ENCODE data around the gene CD3E.
"Not testable (repeated sequence)": the region's sequence is repeated elsewhere in the genome, so short reads cannot be mapped to it uniquely, and the experiment has no call there.

The CD3E gene

DNA sequence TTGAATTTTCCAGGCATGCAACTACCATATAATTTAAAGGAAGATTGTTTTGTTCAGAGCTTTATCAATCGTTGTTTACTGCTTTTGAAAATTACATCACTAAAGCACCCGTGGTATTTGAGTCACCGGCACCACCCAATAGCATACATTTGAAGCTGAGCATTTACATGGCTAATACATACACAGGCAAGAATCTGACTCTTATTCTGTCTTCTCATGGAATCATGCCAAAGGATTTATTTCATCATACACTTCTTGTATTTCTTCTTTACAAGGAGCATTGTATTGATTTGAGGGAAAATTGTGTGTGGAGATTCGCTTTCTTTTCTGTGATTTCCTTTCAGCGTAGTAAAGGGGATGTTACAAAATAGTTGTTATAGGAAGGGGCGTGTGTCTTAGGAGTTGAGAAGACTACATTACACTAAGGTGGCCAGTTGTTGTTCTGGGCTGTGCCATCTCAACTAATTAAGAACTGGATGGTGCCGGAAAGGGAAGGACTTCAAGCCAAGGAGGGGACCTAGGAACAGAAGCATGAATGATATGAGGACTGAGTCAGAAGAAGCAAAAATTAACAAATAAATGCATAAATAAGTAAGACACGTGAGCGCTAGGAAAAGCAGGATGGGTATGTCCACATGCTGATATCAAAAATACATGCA is 12.9 kb upstream of the CD3E start:
- DNase-seq = no peak

DNA sequence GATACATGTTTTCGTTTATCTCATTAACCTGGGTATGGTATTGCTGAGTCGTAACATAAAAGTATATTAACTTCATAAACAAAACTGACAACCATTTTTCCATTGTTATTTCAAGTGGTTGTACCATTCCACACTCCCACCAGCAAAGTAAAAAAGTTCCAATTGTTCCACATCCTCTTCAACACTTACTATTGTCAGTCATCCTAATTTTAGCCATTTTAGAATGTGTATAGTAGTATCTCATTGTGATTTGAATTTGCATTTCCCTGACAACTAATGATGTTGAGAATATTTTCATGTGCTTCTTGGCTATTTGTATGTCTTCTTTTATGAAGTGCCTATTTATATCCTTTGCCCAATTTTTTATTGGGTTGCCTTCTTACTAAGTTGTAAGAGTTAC is 10.5 kb upstream of the CD3E start:
- DNase-seq = no peak

DNA sequence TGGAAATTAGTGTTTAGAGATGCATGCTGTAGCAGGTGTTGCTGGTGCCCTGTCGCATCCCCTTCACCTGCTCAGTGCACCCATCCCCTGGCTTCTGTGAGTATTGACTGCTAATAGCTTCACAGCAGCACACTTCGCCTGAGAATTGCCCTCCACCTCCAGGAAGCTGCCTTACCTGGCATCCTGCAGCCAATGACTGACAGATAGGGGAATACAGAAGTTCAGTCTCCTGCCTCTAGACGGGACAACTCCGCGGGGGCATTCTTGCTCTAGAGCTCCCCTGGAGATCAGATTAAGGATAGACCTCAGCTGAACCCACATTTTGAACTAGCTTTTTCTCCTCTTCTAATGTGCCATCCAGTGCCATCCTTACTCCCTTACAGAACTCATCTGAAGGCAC is 9.3 kb upstream of the CD3E start:
- DNase-seq = no peak

DNA sequence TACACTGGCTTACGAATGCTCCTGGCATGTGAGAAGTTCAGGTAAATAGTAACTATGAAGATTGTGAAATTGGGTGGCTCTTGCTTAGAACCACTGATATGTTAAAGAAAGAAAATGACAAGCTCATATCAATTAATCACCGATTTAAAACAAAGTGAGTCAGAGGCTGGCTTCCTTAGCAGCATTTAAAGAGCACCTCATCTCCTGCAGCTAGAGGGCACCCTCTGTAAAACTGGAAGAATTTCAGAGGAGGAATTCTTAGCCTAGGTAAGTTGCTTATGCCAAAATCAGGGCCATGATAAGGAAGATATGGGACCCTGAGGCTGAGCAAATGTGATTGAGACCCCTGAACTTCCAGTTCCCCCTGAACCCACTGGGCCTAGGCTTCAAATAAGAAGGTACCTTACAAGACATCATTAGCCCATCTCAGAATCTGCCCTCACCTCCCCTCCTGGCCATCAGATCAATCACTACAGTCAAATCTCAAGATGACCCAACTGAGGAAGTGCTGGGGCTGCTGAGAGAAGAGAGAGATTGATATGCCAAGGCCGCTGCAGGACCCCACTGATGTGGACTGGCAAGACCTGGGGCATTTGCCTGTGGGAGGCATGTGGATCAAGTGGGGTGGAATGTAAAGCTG is 8.6 kb upstream of the CD3E start:
- no peak for DNase-seq

DNA sequence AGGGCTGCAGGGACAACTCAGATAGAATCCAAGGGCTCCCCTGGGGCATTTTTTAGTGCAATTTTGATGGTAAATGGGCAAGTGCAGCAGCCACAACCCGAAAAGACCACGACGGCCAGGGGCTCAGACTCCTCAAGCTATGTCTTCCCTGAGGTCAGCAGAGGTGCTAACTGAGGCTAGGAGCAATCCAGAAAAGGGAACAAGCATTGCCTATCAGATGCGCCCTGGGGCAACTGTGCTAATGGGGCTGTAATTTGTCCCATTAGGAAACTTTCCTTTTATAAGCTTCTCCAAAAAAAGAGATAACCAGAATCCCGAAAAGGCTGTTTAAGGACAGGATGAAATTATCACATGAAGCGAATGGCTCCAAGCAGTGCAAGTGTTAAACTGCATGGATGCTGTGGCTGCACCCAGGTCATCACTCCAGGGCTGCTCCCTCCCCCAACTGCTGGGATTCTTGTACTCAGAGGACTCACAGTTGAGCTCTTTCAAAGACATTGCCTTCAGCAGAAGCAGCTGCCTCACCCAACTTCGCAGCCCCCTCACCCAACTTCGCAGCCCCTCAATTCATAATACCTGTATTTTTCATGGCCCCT is 2.8 kb upstream of the CD3E start:
- DNase-seq = no peak

DNA sequence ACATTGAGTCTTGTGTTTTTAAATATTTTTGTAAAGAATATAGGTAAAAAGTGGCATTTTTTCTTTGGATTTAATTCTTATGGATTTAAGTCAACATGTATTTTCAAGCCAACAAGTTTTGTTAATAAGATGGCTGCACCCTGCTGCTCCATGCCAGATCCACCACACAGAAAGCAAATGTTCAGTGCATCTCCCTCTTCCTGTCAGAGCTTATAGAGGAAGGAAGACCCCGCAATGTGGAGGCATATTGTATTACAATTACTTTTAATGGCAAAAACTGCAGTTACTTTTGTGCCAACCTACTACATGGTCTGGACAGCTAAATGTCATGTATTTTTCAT is 333 bp upstream of the CD3E start:
- no peak for DNase-seq

DNA sequence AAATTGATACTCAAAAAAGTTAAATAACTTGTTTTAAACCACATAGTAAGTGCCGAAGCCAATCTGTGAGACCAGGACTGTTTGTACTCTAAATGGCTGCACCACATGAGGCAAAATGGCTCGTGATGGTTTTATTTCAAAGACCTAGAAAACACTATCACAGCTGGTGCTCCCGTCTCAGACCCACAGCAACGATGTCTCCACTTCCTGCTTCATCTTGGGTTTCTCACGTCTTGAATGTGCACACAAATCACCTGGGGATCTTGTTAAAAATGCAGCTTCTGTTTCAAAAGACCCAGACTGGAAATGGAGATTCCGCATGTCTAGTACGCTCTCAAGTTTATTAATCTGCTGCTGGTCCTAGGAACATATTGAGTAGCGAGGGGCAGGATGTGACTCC is 1.2 kb downstream of the CD3E start:
- DNase-seq = no peak

DNA sequence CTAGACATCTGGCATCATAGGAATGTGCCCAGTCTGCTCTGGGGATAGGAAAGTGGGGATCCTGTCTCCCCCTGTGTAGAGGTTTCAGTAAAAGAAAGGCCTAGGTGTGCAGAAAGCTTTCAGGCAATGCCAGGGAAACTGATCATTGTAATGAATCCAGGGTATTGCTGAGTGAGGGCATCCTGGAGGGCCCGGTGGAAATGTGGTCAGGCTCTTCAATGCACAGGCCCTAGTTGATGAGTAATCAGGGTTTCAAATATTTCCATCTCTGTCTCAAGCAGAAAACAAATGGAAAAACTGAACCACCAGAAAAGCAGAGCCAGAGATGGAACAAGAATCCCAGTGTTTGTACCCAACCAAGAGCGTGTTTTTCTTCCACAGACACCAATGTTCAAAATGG is 2.0 kb downstream of the CD3E start:
- DNase-seq = no peak

DNA sequence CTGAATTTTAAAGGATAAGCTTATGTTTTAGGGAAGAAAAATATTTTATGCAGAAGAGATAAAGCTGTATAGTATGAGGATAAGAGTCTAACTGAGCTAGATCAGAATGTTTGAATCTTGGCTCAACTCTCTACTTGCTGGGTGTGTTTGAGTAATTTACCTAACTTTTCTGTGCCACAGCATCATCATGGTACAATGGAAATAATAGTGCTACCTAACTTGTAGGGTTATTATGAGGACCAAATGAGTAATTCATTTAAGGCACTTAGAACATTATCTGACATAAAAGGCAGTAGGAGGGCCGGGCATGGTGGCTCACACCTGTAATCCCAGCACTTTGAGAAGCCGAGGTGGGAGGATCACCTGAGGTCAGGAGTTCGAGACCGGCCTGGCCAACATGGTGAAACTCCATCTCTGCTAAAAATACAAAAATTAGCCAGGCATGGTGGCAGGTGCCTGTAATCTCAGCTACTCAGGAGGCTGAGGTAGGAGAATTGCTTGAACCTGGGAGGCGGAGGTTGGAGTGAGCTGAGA is 4.5 kb downstream of the CD3E start:
- not testable (repeated sequence) for DNase-seq

DNA sequence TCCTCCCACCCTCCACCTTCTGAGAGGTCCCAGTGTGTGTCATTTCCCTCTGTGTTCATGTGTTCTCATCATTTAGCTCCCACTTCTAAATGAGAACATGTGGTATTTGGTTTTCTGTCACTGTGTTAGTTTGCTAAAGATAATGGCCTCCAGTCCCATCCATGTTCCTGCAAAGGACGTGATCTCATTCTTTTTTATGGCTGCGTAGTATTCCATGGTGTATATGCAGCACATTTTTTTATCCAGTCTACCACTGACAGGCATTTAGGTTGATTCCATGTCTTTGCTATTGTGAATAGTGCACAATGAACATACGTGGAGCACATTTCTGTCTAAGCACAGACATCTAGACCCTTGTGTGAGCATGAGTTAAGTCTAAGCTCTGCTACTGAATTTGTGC is 5.7 kb downstream of the CD3E start:
- DNase-seq = no peak

DNA sequence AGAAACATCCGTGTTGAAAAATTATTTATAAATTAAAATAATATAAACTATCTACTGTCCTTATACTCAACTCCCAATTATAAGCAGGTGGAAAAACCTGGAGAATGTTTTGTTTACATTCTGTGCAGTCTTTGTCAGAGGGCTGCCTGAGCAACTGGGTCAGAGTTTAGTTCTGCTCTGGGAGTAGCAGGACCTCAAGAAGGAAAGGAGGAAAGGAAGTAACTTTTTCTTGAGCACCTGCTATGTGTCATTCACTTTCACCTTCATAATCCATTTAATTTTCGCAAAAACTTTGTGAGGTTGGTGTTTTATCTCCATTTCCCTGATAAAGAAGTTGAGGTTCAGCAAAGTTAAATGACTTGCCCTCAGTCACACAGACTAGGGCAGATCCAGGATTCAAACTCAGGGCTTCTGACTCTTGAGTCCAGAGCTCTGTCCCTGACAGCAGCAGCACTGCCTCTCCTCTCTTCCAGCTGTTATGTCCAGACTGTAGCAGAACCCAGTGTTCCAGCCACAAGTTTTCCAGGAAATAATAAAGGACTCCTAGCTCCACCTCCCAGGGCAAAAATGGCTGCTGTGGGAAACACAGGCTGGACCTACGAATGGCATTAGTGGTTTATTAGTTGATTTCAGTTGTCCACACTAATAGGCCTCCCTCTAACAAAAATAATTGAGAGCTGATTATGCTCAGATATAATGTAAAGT is 6.4 kb downstream of the CD3E start:
- DNase-seq = no peak

DNA sequence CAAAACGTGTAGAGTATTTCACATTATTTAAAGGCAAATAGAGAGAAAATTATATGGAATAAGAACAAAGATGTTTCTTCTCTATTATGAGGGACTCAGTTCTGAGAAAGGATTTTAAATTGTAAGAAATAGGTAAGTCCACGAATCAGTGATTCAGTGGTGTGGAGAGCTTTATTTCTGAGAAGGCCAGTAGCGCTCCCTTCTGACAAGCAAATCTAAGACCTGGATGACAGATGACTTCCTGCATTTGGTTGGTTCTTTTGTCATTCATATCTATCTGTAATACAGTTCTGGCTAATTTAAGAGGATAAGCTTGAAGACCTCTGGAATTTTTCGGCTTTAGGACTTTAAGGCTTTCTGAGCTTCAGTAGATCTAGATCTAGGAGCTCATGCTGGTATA is 7.0 kb downstream of the CD3E start:
- no peak for DNase-seq

DNA sequence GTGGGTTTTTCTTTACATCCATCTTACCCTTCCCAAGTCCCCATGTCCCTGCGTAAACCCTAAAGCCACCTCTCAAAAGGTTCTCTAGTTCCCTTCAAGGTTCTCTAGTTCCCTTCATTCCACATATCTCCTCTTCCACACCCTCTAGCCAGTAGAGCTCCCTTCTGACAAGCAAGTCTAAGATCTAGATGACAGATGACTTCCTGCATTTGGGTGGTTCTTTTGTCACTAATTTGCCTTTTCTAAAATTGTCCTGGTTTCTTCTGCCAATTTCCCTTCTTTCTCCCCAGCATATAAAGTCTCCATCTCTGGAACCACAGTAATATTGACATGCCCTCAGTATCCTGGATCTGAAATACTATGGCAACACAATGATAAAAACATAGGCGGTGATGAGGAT is 7.8 kb downstream of the CD3E start:
- DNase-seq = no peak

DNA sequence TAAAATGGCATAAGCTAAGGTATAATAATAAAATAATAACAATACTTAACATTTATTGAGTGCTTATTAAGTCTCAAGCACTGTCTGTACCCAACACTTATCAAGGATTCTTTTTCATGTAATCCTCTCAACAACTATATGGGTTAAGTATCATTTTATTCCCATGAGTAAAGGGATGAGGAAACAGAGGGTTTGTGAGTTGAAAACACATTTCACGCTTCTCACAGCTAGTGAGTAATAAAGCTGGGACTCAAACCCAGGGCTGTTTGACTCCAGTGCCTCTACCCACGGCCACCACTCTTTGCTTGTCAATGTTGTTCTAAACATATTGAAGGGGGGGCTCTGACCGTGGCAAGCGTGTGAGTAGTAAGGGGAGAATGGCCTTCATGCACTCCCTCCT is 8.7 kb downstream of the CD3E start:
- no peak for DNase-seq

DNA sequence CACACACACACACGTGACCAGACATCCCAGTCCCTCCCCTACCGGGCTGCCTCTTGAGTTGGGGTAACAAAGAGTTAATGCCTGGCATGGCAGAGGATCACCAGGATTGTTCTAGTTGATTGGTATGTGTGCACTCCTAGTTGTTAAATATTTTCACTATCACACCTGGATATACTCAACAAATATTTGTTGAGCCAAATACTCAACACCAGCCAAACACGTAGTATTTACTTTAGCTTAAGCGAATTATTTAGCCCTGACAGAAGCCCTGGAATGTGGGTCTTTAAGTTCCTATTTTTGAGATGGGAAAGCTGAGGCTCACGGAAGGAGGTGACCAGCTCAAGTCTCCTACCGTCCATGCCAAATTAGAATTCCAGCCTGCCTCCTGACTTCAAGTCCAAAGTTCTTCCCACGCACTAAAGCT is 10.5 kb downstream of the CD3E start:
- no peak for DNase-seq

DNA sequence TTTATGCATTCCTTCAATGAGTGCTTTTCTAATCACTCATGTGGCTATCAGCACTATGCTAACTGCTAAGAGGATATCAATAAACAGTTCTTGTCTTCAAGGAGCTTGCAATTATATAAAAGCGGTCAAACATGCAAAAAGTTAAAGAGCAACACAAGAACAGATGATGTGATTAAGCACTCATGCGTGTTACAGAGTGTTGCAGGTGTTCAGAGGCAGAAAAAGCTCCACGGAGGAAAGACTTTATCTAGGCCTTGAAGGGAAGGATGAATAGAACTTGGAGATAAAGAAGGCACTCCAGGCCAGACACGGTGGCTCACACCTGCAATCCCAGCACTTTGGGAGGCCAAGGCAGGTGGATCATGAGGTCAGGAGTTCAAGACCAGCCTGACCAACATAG is 13.6 kb downstream of the CD3E start:
- DNase-seq = no peak

DNA sequence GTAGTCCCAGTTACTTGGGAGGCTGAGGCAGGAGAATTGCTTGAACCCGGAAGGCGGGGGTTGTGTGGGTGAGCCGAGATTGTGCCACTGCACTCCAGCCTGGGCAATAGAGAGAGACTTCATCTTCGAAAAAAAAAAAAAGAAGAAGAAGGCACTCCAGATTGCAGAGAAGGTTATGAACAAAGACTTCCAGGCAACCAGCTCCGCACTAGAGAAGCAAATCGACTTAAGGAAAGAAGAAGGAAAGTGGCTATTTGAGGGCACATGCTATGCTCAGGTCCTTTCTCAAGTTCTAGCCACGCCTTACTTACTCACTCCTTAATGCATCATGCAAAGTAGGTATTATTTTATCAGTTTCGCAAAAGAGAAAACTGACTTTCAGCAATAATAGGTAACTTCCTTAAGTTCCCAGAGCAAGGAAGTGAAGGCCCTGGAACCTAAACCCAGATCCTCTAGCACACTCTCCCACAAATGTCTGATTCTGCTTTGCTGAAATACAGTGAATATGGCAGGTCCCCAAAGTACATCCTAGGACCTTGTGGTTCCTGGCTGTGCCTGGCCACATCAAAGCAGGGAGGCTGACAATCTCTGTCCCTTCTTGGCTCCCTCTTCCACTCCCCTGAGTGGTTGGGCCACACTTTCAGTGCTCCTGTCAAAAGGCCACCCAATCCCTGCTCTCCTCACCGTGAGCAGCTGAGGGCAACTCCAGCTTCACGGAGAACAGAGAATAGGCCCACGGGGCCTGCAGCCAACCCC is 14.2 kb downstream of the CD3E start:
- no peak for DNase-seq

DNA sequence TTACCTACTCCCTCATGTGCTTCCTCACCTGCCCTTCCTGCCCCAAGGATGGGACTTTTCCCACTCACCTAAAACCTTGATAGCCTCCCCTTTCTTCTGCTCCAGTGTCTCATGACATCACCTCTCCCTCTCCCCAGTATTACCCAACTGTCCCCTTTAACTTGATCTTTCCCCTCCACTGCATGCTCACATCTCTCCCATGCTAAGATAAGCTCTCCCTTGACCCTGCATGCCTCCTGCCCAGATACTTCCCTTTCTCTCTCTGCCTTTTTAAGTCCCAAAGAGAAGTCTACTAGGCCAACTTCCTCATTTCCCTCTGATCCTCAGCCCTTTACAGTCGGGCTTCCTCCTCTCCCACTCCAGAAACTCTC is 14.8 kb downstream of the CD3E start:
- no peak for DNase-seq

DNA sequence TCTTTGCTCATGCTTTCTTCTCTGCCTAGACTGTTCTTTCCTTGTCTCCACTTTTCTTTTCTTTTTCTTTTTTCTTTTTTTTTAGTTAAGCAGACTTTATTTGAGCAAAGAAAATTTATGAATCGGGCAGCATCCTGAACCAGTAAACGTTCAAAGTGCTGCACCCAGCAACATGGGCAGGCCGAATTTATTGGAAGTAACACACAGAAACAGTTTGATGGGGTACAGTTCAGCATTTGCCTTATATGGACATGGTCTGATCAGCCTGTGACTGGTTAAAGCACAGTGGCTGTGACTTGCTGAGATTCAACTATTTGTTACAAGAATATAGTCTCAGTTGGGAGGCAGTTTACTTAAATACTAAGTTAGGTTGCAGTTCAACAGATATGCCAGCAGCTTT is 16.0 kb downstream of the CD3E start:
- DNase-seq = no peak

DNA sequence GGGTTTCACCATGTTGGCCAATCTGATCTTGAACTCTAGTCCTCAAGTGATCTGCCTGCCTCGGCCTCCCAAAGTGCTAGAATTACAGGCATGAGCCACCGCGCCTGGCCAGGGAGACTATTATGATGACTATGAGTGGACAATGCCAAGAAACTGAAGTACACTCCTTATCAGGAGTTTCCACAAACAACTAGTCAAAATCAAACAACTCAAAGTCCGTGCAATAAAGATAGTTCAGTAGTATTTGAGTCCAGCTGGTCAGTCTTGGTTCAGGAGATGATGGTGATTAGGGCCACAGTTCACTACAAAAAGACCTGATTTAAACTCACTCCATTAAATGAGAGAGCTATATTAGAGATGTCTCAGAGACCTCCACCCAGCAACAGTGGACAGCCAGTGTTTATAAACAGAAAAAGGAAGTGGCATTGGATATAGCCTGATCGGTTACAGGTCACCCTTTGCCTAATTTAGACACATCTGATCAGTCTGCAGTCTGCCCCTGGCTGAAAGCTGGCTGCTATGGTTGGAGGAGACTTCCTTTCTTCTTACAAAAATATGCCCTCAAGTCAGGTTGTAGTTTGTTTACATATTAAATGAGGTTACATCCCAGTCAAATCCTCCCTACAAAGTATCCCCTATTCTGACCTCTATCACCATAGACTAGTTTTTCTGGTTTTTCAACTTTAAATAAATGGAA is 17.0 kb downstream of the CD3E start:
- no peak for DNase-seq

DNA sequence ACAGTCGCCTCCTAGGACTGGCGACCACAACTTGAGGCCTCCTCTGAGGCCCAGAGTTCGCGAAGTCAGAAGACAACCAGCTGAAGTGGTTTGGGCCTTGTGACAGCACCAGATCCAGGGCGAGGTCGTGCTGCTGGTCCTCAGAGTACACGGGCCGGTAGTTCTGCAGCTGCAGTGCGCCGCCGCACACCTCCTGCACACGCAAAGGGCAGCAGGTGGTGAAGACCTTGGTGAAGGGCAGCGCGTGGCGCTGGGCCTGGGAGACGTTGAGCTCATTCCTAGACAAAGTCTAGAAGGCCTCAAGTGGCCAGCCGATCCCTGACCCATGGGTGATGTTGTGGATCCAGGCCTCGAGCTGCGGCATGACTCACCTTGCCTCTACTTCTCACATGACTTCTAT is 18.2 kb downstream of the CD3E start:
- no peak for DNase-seq

DNA sequence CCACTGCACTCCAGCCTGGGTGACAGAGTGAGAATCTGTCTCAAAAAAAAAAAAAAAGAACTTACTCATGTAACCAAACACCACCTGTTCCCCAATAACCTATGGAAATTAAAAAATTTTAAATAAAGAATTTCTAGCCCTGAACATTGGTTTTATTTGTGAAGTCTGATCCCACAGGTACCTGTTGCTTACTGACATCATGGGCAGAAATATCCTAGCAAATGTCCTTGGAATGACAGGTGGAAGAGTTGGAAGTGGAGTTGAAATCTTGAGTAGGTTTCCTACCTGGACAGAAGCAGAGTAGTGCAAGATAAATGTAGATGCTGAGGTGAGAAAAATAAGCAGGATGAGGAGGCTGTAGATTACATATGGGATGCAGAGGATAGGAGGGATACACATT is 20.8 kb downstream of the CD3E start:
- DNase-seq = no peak

DNA sequence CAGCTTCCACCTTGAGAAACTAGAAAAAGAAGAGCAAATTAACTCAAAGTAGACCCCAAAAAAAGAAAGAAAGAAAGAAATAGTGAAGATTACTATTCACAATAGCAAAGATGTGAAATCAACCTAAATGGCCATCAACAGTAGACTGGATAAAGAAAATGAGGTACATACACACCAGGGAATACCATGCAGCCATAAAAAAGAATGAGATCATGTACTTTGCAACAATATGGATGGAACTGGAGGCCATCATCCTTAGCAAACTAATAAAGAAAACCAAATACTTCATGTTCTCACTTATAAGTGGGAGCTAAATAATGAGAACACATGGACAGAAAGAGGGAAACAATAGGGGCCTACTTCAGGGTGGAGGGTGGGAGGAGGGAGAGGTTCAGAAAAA is 24.2 kb downstream of the CD3E start:
- DNase-seq = no peak
